Hepatocyte (in vitro differentiated cells): Measurements from ENCODE around the gene NRG2.

ENCODE experiments used
- EZH2 ChIP-seq: fragments of 200-600 bp; sonication (generic); IDR thresholded peaks from 2 replicates; pipeline ENCODE4 v1.6.1; 2016; ENCODE audit warnings: antibody characterized with exemption, mild to moderate bottlenecking, borderline replicate concordance
- EZH2phosphoT487 ChIP-seq: fragments of 200-600 bp; sonication (generic); IDR thresholded peaks from one replicate; pipeline ENCODE4 v1.6.1; 2018; ENCODE audit warnings: antibody characterized with exemption, mild to moderate bottlenecking, low read depth, moderate library complexity; ENCODE audit not compliant: unreplicated experiment, severe bottlenecking
- TF ChIP-seq, protein P1 (sequence below): fragments of 200-600 bp; sonication (generic); IDR thresholded peaks from 2 replicates; pipeline ENCODE4 v1.5.1; 2016; ENCODE audit warnings: antibody characterized with exemption, mild to moderate bottlenecking; ENCODE audit not compliant: poor library complexity

DNA sequence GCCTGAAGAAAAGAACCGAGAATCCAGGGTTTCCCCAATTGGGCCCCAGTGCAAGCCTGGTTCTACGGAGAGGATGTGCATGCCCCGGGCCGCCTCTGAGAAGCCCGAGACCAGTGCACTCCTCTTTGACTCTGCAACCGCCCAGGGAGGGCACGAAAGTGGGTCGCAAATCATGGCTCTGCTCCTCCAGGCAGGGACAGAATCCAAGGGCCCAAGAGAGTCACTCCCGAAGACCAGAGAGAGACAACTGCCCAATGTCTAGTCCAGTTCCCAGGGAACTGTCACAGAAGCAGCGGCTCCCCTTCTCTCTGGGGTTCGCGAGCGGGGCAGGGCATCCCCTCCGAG lies 139.7 kb downstream of the NRG2 start:
- TF ChIP-seq EZH2 (no peak), EZH2phosphoT487 (no peak)
- TF ChIP-seq, protein P1, sequence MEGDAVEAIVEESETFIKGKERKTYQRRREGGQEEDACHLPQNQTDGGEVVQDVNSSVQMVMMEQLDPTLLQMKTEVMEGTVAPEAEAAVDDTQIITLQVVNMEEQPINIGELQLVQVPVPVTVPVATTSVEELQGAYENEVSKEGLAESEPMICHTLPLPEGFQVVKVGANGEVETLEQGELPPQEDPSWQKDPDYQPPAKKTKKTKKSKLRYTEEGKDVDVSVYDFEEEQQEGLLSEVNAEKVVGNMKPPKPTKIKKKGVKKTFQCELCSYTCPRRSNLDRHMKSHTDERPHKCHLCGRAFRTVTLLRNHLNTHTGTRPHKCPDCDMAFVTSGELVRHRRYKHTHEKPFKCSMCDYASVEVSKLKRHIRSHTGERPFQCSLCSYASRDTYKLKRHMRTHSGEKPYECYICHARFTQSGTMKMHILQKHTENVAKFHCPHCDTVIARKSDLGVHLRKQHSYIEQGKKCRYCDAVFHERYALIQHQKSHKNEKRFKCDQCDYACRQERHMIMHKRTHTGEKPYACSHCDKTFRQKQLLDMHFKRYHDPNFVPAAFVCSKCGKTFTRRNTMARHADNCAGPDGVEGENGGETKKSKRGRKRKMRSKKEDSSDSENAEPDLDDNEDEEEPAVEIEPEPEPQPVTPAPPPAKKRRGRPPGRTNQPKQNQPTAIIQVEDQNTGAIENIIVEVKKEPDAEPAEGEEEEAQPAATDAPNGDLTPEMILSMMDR = no peak
